Spleen (tissue), 11 donors: ENCODE measurements around the gene NAB1. TPM values are rescaled to one million over a fixed set of nuclear protein-coding genes. Genes with fewer than 3 reads are reported as not detected.
"Not testable (repeated sequence)": the region's sequence is repeated elsewhere in the genome, so short reads cannot be mapped to it uniquely, and the experiment has no call there.

Experiments
- DNase-seq: peaks from one replicate; pipeline ENCODE4 v3.0.0-alpha.2; 2020
- H3K27ac ChIP-seq, 8 donors: fragments of 200-600 bp; sonication (generic) in 7 of 8; 1 replicate in 4 of 8; 2 replicates in 4 of 8; pipeline versions ENCODE4 v1.5.0 to v1.8.0; 2016 to 2021; ENCODE audit warnings: inconsistent platforms in 4 of 8, mild to moderate bottlenecking in 4 of 8, moderate library complexity in 1 of 8
- H3K27me3 ChIP-seq, 7 donors: fragments of 200-600 bp; sonication (generic) in 6 of 7; replicated peaks in 1 of 7; 1 replicate in 4 of 7; 2 replicates in 3 of 7; pipeline versions ENCODE4 v1.5.0 to v1.8.0; 2016 to 2021; ENCODE audit warnings: inconsistent platforms in 3 of 7, mild to moderate bottlenecking in 1 of 7
- H3K36me3 ChIP-seq, 6 donors: fragments of 200-600 bp; sonication (generic) in 5 of 6; 1 replicate in 4 of 6; 2 replicates in 2 of 6; pipeline versions ENCODE4 v1.5.0 to v1.8.0; 2016 to 2021; ENCODE audit warnings: inconsistent platforms in 2 of 6
- H3K4me1 ChIP-seq, 6 donors: fragments of 200-600 bp; sonication (generic) in 5 of 6; 1 replicate in 3 of 6; 2 replicates in 3 of 6; pipeline versions ENCODE4 v1.5.0 to v1.8.0; 2016 to 2021; ENCODE audit warnings: inconsistent platforms in 3 of 6
- H3K4me3 ChIP-seq, 8 donors: fragments of 200-600 bp; sonication (generic) in 7 of 8; 1 replicate in 4 of 8; 2 replicates in 4 of 8; pipeline versions ENCODE4 v1.5.0 to v1.8.0; 2016 to 2021; ENCODE audit warnings: inconsistent platforms in 4 of 8, mild to moderate bottlenecking in 4 of 8, moderate library complexity in 2 of 8
- H3K9me3 ChIP-seq, 8 donors: fragments of 200-600 bp; sonication (generic) in 7 of 8; 1 replicate in 4 of 8; 2 replicates in 4 of 8; pipeline versions ENCODE4 v1.5.0 to v1.8.0; 2016 to 2021; ENCODE audit warnings: inconsistent platforms in 4 of 8
- POLR2A ChIP-seq, 3 donors: fragments of 450-650 bp; IDR thresholded peaks; one replicate each; pipeline ENCODE4 v1.5.1; 2017; ENCODE audit warnings: antibody characterized with exemption in 3 of 3, mild to moderate bottlenecking in 1 of 3
- POLR2AphosphoS5 ChIP-seq, 3 donors: sonication (generic); formaldehyde crosslinking; IDR thresholded peaks; one replicate each; pipeline ENCODE4 v1.5.1; 2017; ENCODE audit warnings: antibody characterized with exemption in 3 of 3
- WGBS, 5 donors: extraction: QIAGEN DNeasy Blood & Tissue Kit in 3 of 5; methylation state at CpG; one replicate each; pipeline versions ENCODE4 v1.1.5 to v1.1.7; 2013 to 2018; 5-methylcytosine and 5-hydroxymethylcytosine counted together
- intact Hi-C: fragments of 100-400 bp; cut with DNase I; formaldehyde crosslinking; loops from one replicate; pipeline ENCODE4 v1.15.0; 2023; ENCODE audit warnings: low total_unique reads
- polyA plus RNA-seq, 3 donors: library from polyadenylated mRNA; stranded (reverse); fragments of 200-250 nt; gene quantifications; one replicate each; pipeline ENCODE4 v1.2.1, GENCODE V29; 2013
- total RNA-seq, 7 donors: library from RNA; depleted of rRNA in 3 of 7; stranded (reverse); fragments of >200 nt in 3 of 7; fragmentation: NEBNext Ultra II Directional in 4 of 7; extraction: Animal tissue kit (Norgen Biotek cat#: 25700) in 4 of 7; gene quantifications; one replicate each; pipeline versions ENCODE4 v1.1.0 to v1.2.1, GENCODE V29; 2016 to 2021
- TF ChIP-seq, protein P1 (sequence below), 11 experiments: fragments of 200-600 bp in 7 of 11; fragments of 450-650 bp in 4 of 11; sonication (generic) in 4 of 11; IDR thresholded peaks in 8 of 11; conservative IDR thresholded peaks in 3 of 11; 1 replicate in 7 of 11; 2 replicates in 4 of 11; pipeline versions ENCODE4 v1.4.0 to v1.8.0; 2016 to 2021; ENCODE audit warnings: antibody characterized with exemption in 11 of 11, inconsistent platforms in 4 of 11, mild to moderate bottlenecking in 1 of 11
- donor health status: healthy with polysubstance abuse.
- donor health status: DM: no; HTN: no; CAD: no; lungs with moderate emphysema.
- donor health status: DM: no; HTN: no; CAD: no.
- donor health status: Bipolar disorder and iron deficiency.
- donor health status: healthy.
- donor health status: DM: no; HTN: no; CAD: no.
- donor health status: DM: yes; HTN: yes; CAD: no.

NAB1 gene
- total and polyA plus RNA-seq, 10 donors, result 8.8 to 44.7 (median 27.9) TPM

GRCh38 chr2:190707726-190708125, 58.8 kb downstream of the NAB1 start:
- Histone ChIP-seq H3K4me3 (no peak overlapping the region), H3K4me1 (no peaks in the 10 kb centered on the region), H3K27me3 (no peaks in the 10 kb centered on the region), H3K27ac (no peak overlapping the region), H3K9me3 (peaks cover 0 to 4% (median 0%) of the 10 kb centered on the region in 8 donors), H3K36me3 (no peaks in the 10 kb centered on the region)
- no peak for TF ChIP-seq POLR2AphosphoS5 (IDR thresholded peaks at IDR 0.05)
- TF ChIP-seq, protein P1, sequence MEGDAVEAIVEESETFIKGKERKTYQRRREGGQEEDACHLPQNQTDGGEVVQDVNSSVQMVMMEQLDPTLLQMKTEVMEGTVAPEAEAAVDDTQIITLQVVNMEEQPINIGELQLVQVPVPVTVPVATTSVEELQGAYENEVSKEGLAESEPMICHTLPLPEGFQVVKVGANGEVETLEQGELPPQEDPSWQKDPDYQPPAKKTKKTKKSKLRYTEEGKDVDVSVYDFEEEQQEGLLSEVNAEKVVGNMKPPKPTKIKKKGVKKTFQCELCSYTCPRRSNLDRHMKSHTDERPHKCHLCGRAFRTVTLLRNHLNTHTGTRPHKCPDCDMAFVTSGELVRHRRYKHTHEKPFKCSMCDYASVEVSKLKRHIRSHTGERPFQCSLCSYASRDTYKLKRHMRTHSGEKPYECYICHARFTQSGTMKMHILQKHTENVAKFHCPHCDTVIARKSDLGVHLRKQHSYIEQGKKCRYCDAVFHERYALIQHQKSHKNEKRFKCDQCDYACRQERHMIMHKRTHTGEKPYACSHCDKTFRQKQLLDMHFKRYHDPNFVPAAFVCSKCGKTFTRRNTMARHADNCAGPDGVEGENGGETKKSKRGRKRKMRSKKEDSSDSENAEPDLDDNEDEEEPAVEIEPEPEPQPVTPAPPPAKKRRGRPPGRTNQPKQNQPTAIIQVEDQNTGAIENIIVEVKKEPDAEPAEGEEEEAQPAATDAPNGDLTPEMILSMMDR (IDR thresholded peaks at IDR 0.05 in 8 of 11, conservative IDR thresholded peaks at IDR 0.05 in 3 of 11), result no peak
- TF ChIP-seq POLR2A (IDR thresholded peaks at IDR 0.05), result no peak
- no peak for DNase-seq
- 86 to 96% (median 92%) methylated on average over 2 of the region's 2 CpGs for WGBS, 5 donors
- intact Hi-C loops, result no loop called here

DNA sequence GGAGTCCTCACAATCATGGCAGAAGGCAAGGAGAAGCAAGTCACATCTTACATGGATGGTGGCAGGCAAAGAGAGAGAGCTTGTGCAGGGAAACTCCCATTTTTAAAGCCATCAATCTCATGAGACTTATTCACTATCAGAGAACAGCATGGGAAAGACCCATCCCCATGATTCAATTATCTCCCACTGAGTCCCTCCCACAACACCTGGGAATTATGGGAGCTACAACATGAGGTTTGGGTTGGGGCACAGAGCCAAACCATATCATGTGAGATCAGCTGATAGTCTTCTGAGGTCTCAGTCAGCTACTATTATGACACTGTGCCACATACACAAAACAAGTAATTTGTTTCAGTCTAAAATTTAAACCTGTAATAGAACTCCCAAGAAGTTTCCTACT, 59.8 kb downstream of the NAB1 start:
- H3K27me3 ChIP-seq, H3K27ac ChIP-seq, H3K4me1 ChIP-seq, H3K36me3 ChIP-seq, intact Hi-C loops, H3K9me3 ChIP-seq, DNase-seq, H3K4me3 ChIP-seq: not testable (repeated sequence)

DNA sequence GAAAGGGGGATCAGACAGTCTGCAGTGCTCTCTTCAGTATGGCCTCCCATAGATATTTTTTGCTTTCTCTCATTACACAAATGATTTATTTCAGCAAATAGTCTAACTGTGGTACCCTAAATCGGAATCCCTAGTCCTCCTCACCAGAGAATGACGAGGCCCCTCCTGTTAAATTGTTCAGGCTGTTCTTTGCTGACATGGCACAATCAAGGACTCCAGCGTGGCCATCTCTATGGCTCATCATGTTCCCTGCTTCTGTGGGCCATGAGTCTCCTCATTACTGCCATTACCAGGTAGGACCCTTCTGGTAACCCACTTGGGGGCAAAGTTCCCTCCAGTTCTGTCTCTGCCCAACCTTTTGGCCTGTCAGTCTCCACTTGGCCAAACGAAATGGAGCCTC, 62.2 kb downstream of the NAB1 start:
- H3K4me3 ChIP-seq, result no peak overlapping the region
- H3K36me3 ChIP-seq, result no peaks in the 10 kb centered on the region
- intact Hi-C loops, result no loop called here
- H3K27me3 ChIP-seq, result no peaks in the 10 kb centered on the region
- no peak for DNase-seq
- WGBS, 5 donors, result 84 to 89% (median 88%) methylated on average over 4 of the region's 4 CpGs
- H3K9me3 ChIP-seq, result peaks cover 0 to 4% (median 0%) of the 10 kb centered on the region in 8 donors
- no peaks in the 10 kb centered on the region for H3K4me1 ChIP-seq
- TF ChIP-seq, protein P1 (IDR thresholded peaks at IDR 0.05 in 8 of 11, conservative IDR thresholded peaks at IDR 0.05 in 3 of 11), result no peak
- TF ChIP-seq POLR2A (IDR thresholded peaks at IDR 0.05) (no peak), POLR2AphosphoS5 (IDR thresholded peaks at IDR 0.05) (no peak)
- no peak overlapping the region for H3K27ac ChIP-seq

DNA sequence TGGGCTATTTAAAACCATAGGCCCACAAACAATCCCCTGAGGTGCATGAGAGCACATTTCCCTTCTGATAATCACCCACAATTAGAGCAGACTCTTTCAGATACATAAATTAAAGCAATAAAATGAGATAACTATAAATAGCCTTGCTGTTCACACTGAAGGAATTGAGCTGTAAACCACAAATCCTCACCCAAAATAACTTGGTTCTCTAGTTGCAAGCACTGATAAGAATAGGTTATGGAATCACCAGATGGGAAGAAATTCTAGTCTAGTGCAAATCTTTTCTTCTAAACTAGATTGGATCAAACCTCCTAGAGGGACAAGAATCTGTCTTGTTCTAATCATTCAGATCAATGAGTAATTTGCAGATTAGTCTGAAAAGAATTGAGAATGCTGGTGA, 64.6 kb downstream of the NAB1 start:
- Histone ChIP-seq H3K27ac (no peak overlapping the region), H3K9me3 (peaks cover 0 to 4% (median 0%) of the 10 kb centered on the region in 8 donors), H3K4me3 (no peak overlapping the region), H3K27me3 (no peaks in the 10 kb centered on the region), H3K36me3 (no peaks in the 10 kb centered on the region), H3K4me1 (no peaks in the 10 kb centered on the region)
- TF ChIP-seq, protein P1 (IDR thresholded peaks at IDR 0.05 in 8 of 11, conservative IDR thresholded peaks at IDR 0.05 in 3 of 11), result no peak
- TF ChIP-seq POLR2A (IDR thresholded peaks at IDR 0.05), result no peak
- TF ChIP-seq POLR2AphosphoS5 (IDR thresholded peaks at IDR 0.05), result no peak
- intact Hi-C loops, result no loop called here
- DNase-seq, result no peak

DNA sequence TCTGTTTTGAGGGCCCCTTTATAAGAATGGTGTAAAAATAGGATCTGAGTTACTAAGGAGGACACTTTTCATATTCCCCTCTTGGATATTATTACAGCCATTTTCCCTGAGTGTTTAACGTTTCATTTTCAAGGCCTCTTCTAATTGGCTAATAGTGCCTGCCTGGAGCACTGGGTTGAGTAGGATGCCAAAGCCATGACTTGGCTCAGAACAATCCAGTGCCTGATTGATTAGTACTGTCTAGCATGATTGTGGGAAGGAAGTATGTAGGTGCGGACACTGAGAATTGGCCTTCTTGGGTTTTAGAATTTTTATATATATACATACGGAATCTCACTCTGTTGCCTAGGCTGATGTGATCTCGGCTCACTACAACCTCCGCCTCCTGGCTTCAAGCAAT, 66.1 kb downstream of the NAB1 start:
- TF ChIP-seq POLR2A (IDR thresholded peaks at IDR 0.05), result no peak
- TF ChIP-seq POLR2AphosphoS5 (IDR thresholded peaks at IDR 0.05), result no peak
- TF ChIP-seq, protein P1 (IDR thresholded peaks at IDR 0.05 in 8 of 11, conservative IDR thresholded peaks at IDR 0.05 in 3 of 11), result no peak
- 92 to 96% (median 94%) methylated on average over 5 of the region's 5 CpGs for WGBS, 5 donors

More for the DNA sequence above, 66.1 kb downstream of the NAB1 start:
- H3K4me1 ChIP-seq, result no peaks in the 10 kb centered on the region
- no peak overlapping the region for H3K4me3 ChIP-seq
- H3K9me3 ChIP-seq, result no peaks in the 10 kb centered on the region
- H3K27me3 ChIP-seq, result no peaks in the 10 kb centered on the region
- H3K36me3 ChIP-seq, result no peaks in the 10 kb centered on the region
- DNase-seq, result no peak
- intact Hi-C loops, result no loop called here
- no peak overlapping the region for H3K27ac ChIP-seq
